Right lung (tissue), 10 donors: ENCODE data around the gene CYBB. TPM values are rescaled to one million over a fixed set of nuclear protein-coding genes. Genes with fewer than 3 reads are reported as not detected.
"Not testable (repeated sequence)": the region's sequence is repeated elsewhere in the genome, so short reads cannot be mapped to it uniquely, and the experiment has no call there.

ENCODE experiments used
- DNase-seq, 2 donors: peaks; one replicate each; pipeline ENCODE4 v3.0.0-alpha.2; 2013
- long read RNA-seq, 8 donors: transcript quantifications; one replicate each; lab custom pipeline, GENCODE V29; 2026
- polyA plus RNA-seq, 5 donors: library from polyadenylated mRNA; unstranded; fragments of 120-200 nt; gene quantifications; one replicate each; pipeline versions ENCODE4 v1.2.1 to v1.2.3, GENCODE V29; 2013; ENCODE audit warnings: inconsistent platforms in 1 of 5, low replicate concordance in 1 of 5; ENCODE audit not compliant: insufficient read length in 5 of 5, insufficient read depth in 1 of 5

The CYBB gene
- 10 to 100 TPM; 12.6 to 17.9 (median 16.2) TPM for polyA plus RNA-seq
- long read RNA-seq, donor 1, full-length matches to known transcripts, result 5 of 5 reads
- long read RNA-seq, donor 1, partial matches to known transcripts, result 0 of 5 reads
- long read RNA-seq, donor 1, other reads (novel, unspliced or antisense), result 0 of 5 reads
- long read RNA-seq, donor 2, full-length matches to known transcripts, result 2 of 2 reads
- long read RNA-seq, donor 2, partial matches to known transcripts, result 0 of 2 reads
- long read RNA-seq, donor 2, other reads (novel, unspliced or antisense), result 0 of 2 reads
- long read RNA-seq, donor 3, full-length matches to known transcripts, result 2 of 2 reads
- long read RNA-seq, donor 3, partial matches to known transcripts, result 0 of 2 reads
- long read RNA-seq, donor 3, other reads (novel, unspliced or antisense), result 0 of 2 reads
- long read RNA-seq, donor 4, full-length matches to known transcripts, result 3 of 3 reads
- long read RNA-seq, donor 4, partial matches to known transcripts, result 0 of 3 reads
- long read RNA-seq, donor 4, other reads (novel, unspliced or antisense), result 0 of 3 reads
- long read RNA-seq, donor 5, full-length matches to known transcripts, result 2 of 2 reads
- long read RNA-seq, donor 5, partial matches to known transcripts, result 0 of 2 reads
- long read RNA-seq, donor 5, other reads (novel, unspliced or antisense), result 0 of 2 reads
- long read RNA-seq, donor 6, partial matches to known transcripts, result 13 of 13 reads
- long read RNA-seq, donor 6, other reads (novel, unspliced or antisense), result 0 of 13 reads
- long read RNA-seq, donor 7, full-length matches to known transcripts, result 3 of 3 reads
- long read RNA-seq, donor 7, partial matches to known transcripts, result 0 of 3 reads
- long read RNA-seq, donor 7, other reads (novel, unspliced or antisense), result 0 of 3 reads
- long read RNA-seq, donor 8, full-length matches to known transcripts, result 3 of 3 reads
- long read RNA-seq, donor 8, partial matches to known transcripts, result 0 of 3 reads
- long read RNA-seq, donor 8, other reads (novel, unspliced or antisense), result 0 of 3 reads

DNA sequence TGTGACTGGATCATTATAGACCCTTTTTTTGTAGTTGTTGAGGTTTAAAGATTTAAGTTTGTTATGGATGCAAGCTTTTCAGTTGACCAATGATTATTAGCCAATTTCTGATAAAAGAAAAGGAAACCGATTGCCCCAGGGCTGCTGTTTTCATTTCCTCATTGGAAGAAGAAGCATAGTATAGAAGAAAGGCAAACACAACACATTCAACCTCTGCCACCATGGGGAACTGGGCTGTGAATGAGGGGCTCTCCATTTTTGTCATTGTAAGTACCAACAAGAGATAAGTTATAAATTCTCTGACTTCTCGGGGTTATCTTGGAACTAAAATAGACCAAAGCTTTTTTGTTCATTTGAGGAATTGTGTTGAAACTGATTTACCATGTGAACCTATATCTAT is at the start of gene CYBB:
Gene CYBB, plus strand, starts transcription at position 203 of the 400 bp plus-strand sequence. Its CDS starts 19 bp downstream, at position 222.
- no peak for DNase-seq

DNA sequence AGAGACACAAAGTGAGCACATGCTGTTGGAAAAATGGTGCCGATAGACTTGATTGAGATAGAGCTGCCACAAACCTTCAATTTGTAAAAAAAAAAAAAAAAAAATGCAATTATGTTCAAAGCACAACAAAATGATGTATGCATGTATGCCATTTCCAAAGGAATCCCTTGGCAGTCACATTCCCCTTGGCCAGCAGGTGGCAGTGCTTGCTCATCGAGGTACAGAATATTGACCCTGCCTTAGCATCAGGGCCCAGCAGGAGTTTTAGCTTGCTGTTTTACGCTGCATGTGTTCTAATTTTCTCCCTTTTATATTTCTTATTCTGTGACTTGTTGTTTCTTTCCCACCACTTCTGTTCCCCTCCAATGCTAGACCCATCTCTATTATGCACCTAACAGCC is 34.5 kb upstream of the CYBB start:
- peak; percentile 31 to 55 for DNase-seq

DNA sequence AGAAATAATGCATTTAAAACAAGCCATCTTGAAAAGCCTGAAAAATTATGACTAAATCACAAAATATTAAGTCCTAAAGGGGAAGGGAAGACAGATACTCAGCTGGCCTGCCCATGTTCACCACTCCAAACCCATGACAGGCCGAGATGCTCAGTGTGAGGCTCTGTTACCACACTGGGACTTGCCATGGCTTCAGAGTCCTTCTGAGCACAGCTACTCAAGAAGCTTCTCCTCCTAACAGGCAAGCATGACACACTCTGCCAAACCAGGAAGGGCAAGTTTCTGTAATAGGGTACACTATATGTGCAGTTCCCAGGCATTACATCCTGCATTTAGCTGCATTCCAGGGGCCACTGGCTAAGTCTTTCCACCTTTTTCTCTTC is 34.0 kb upstream of the CYBB start:
- no peak for DNase-seq

DNA sequence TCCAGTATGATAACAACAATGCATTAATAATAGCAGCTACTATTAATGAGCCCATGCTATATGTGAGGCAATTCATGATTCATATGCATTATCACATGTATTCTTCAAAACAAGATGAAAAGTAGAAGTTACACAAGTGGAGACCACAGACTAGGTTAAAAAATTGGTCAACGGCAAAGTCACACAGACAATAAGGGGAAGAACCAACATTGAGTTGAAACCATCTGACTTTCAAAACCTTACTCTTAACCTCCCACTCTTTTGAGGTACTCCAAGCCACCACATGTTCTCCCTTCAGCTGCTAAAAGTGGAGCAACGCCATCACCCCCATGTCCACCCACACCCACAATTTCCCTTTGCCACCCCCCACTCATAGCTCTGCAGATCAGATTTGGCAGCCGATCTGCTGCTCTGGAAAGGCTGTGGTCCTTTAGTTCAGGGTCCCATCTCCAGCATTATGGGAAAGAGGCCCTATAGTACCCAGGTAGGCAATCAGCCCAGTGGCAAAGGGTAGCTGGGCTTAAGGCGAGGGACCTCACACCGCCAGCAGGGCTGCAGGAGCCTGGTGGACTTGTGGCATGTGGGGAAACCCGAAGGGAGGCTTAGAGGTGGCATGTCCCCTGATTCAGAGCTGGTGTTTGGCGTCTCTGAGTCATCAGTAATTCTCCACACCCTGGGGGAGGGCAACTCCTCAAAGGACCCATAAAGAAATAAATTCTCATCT is 33.5 kb upstream of the CYBB start:
- DNase-seq, result no peak

DNA sequence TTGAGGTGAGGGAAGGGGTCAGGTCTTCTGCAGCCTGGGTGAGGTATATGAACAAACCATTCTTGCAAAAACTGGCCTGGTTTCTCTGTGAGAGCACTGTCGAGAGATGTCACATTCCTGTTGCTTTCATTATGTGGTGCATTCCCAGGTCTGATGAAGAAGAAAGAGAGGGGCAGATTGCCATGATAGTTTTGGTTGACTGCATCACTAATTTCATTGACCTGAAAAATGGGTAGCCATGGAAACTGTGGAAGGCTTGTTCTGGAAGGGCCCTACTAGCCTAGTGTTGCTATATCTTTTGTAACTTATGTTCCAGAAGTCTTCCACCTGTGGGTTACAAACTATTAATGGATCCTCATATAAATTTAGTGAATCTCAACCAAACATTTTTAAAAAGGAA is 32.9 kb upstream of the CYBB start:
- no peak for DNase-seq

DNA sequence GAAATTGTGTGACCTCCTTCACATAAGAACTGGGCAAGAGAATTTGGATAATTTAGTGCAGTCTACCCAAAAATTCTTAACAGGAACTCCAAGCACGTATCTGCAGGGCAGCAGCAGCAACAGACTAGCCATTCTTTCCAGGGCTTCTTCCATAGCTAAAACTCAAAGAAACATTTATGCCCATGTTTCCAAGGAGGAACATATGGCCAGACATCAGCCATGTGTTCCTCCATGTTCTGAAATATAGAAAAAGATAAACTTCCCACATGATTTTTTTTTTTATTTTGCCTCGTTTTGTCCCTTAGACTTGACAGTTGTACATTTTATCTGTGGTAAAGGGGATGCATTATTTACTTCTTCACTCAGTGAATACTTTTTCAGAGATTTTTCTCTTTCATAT is 27.6 kb upstream of the CYBB start:
- no peak for DNase-seq

DNA sequence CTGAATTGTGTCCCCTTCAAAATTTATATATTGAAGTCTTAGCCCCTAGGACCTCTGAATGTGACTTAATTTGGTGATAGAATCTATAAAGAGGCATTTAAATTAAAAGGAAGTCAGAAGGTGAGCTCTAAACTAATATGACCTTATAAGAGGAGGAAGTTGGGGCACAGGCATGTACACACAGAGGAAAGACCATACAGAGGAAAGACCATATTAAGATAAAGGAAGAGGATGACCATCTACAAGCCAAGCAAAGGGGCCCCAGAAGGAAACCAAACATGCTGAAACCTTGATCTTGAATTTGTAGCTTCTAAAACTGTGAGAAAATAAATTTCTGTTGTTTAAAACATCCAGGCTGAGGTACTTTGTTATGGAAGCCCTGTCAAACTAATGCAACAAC is 26.9 kb upstream of the CYBB start:
- DNase-seq, result no peak

DNA sequence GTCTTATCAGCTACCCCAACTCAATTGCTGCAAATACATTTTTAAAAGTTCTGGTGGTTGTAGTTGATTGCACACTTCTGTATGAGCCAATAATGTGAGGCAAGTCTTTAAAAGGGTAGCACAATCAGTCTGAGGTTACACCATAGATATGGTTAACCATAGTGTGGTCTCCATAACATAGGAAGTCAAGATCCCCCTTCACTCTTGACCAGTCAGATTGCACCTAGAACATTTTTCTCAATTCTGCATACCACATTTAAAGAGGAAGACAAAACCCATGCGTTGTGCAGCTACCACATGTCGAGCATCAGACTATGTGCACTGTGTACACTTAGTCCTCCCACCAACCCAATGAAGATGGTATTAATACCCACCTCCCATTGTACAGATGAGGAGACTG is 26.5 kb upstream of the CYBB start:
- no peak for DNase-seq

DNA sequence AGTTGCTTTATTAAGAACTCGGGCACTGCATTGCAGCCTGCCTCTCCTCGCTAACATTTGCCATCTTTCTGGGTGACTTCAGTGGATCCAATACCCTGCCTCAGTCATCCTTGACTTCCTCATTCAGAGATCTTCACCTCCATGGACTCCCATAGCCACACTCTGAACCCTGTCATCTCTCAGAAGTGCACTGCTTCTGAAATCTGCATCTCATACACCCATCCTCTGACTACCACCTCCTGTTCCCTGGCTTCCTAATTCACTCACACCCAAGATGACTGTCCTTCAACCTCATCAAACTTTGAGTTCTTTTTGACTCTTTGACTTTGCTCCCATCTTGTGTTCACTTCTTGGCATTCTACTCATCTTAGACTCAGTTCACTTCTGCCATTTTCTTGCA is 25.3 kb upstream of the CYBB start:
- no peak for DNase-seq

DNA sequence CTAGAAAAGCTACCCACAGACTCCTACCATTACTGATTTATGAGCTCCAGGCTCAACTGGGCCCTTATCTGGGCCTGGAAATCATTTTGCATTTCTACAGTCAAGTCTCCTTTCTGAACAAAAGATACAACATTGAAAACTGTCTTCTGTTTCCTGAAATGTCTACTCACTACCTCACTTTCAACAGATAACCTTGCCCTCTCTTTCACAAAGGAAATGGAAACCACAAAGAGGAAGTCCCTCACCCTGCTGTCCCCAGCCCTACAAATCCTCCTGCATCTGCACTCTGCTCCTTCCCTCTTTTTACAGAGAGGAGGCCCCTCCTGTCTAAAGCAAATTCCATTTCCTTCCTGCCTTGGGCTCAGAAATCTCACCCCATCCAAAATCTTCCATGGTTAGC is 24.8 kb upstream of the CYBB start:
- no peak for DNase-seq

DNA sequence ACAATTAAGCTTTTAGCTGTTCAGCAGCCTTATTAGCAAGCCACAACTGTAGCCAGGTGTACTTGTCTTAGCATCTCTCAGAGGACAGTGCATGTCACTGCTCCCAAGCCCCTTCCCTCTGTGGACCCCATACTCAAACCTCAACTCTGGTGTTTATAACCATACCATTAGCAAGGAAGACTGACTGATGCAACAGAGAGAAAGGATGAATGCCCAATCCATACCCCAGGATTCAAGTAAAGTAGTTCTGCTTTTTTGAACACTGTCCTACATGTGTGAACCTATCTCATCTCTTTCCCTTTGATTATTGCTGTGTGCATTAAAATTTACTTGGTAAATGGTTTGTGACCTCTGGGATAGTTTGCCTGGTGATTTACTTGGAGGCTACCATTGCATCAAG is 22.8 kb upstream of the CYBB start:
- no peak for DNase-seq

DNA sequence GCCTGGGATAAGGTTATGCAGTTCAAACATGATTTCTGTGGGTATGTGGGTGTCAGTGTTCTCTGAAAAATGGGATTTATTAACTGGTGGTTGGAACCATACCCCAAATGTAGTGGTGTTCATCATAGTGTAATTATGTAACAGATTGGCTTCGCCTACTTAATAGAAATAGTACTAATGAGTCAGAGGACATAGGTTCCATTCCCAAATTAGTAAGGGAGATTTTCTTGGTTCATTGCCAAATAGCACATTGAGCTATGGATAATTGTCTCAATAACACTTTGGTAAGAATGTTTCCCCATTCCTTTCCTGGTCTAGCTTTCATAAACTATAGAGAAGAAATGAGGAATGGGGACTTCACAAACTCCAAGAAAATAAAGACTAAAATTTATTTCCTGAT is 20.5 kb upstream of the CYBB start:
- DNase-seq, result no peak

DNA sequence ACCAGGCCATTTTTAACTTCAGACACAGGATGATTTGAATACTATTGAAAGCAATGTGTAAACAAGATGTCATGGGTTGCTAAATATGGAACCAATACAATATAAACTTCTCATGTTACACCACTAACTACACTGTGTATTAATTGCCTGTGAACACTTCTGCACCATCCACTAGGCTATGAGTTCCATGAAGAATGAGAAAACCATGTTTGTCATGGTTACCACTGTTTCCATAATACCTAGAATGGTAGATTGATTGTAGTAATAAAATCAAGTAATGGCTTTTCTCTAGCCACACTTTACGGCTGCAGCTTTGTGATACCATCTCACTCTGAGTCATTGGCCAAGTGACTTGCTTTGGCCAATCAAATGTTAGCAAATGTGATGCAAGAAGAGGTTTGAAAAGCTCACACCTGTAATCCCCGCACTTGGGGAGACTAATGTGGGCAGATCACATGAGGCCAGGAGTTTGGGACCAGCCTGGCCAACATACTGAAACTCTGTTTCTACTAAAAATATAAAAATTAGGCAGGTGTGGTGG is 19.9 kb upstream of the CYBB start:
- DNase-seq, result no peak

DNA sequence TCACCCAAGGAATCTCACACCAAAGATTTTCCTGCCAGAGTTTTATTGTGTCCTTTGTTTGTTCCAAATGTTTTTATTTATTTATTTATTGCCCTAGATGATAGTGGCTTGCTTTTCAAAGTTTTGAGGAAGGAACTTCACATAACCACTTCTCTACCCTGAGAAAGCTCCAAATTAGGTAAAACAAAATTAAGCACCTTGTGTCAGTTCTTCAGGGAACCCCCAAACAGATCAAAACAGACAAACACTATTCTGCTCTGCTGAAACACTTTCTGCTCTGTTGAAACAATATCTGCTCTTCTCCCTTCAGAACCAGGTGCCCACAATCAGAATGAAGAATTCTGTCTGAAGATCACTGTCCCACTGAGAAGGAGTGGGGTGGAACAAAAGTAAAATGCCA is 16.5 kb upstream of the CYBB start:
- no peak for DNase-seq

DNA sequence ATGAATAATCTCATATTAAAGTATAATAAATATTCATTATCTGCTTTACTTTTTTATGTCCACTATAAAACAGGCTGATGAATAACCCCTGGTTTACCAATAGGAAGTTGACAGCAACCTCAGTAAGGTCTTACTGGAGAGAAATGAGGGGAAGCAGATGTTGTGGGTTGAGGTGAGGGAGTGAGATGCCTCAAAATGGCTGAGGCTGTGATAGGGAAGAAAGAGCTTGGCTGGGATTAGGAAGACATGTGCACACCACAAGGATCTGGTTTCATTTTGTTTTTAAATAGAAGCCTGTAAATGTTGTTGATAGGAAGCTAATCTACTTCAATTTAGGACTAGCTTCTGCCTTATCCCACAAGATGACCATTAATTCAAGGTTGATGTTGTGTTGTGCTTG is 14.4 kb upstream of the CYBB start:
- DNase-seq, result no peak

DNA sequence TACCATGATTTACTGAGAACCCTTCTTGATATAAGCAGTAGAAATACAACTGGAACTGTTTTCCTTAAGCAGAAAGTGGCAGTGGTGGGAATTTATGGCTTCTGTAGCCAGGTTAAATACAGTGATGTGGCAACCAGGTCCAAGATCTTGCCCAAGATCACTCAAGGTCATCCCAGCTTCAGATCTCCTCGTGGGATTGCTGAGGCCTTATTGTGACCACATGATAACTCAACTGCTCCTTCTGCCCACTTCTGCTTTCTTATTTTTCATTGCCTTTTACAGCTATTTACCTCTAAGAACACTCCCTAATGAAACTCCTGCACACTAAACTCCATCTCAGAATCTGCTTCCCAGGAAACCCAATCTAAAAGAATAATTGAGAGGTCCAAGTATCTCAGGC is 12.4 kb upstream of the CYBB start:
- no peak for DNase-seq

DNA sequence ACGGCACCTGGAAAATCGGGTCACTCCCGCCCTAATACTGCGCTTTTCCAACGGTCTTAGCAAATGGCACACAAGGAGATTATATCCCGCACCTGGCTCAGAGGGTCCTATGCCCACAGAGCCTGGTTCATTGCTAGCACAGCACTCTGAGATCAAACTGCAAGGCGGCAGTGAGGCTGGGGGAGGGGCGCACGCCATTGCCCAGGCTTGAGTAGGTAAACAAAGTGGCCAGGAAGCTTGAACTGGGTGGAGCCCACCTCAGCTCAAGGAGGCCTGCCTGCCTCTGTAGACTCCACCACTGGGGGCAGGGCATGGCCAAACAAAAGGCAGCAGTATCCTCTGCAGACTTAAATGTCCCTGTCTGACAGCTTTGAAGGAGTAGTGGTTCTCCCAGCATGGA is 11.0 kb upstream of the CYBB start:
- DNase-seq, result not testable (repeated sequence)

DNA sequence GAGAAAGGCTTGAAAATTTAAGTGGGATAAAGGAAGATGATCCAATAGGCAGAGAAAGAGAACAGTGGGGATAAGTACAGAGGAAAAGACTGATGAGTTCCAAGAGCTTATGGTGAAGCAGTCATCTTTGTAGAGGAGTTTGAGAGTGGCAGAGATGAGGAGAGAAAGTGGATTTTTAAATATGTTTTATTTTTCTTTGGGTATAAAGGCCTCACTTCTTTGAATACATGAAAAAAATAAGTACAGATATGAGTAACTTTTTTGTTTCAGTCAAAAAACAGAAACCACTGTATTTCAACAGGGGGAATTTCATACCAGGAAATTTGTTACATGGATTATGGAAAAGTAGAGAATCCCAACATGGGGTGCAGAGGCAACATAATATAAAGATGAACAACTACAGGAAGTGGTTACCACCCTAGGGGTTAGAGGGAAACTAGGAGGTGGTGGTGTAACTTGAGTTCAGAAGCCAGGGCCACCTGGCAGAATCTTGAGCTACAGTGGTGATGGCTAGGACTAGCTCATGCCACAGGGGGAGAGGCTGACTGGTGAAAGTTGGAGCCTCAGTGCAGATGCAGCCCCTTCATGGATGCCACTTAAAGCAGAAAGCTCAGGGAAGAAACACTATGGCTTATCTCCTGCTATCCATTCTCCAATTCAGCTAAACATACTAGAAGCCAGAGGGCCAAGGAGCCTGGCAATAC is 3.4 kb upstream of the CYBB start:
- no peak for DNase-seq

DNA sequence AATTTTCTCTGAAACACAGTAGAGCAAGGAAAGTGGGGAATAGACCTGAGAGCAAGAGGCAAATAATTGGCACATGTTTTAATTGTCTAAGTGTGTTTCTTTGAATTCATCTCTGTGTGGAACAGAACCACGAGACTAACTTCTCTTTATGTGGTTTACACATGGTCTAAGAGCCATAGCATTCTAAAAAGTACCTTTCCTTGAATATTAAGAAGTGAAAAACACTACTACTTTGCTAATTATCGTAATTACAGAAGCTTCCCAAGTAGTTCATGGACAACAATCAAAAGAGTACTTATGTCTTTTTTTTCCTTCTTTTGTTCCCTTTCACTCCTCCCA is 2.9 kb upstream of the CYBB start:
- DNase-seq, result no peak

DNA sequence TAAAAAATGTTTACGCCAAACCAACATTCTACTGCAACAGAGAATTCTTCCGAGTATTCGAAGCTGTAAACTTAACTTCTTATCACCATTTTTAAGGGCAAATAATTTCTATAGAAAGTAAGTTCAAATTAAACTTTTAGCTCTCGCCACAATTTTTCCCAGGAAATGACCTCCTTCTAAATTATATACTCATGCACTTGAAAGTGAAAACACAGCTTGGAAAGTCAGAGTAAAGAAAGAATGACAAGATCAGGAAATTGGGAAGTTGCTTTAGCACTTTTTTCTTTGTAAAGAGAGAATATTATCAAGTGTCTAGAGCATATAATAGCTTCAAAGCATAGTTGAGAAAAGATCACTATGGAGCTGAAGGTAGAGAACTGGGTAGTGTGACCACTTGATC is 1.2 kb downstream of the CYBB start:
- DNase-seq, result no peak

DNA sequence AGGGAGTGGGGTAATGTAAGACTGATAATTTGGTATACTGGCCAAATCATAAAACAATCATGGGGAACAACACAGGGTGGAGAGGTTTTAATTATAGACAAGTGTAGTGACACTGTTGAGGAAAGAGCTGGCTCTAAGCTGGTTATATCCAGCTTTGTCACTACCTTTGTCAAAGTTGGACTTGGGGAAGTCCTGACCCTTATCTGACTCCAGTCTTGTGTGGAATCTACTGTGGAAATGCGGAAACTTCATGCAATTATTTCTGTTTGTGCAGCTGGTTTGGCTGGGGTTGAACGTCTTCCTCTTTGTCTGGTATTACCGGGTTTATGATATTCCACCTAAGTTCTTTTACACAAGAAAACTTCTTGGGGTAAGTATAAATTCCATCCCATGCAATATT is 2.0 kb downstream of the CYBB start:
- no peak for DNase-seq
